MV-4-11 (cell line): ENCODE measurements around the gene PRSS38.

Experiments used
- DNase-seq: peaks from one replicate; lab custom pipeline; 2025; lab: John Stamatoyannopoulos, UW

The PRSS38 gene

GRCh38 chr1:227779021-227779441, 36.4 kb upstream of the PRSS38 start:
- no peak for DNase-seq

GRCh38 chr1:227779685-227780084, 35.8 kb upstream of the PRSS38 start:
- DNase-seq: no peak

- DNase-seq: no peak
Measured at GRCh38 chr1:227780101-227781044, 35.1 kb upstream of the PRSS38 start.

- no peak for DNase-seq
Measured at GRCh38 chr1:227781314-227781930, 34.1 kb upstream of the PRSS38 start.

GRCh38 chr1:227782226-227782625, 33.2 kb upstream of the PRSS38 start:
- no peak for DNase-seq

GRCh38 chr1:227785094-227785804, 30.2 kb upstream of the PRSS38 start:
- no peak for DNase-seq

GRCh38 chr1:227785805-227786671, 29.4 kb upstream of the PRSS38 start:
- no peak for DNase-seq

GRCh38 chr1:227786673-227787512, 28.6 kb upstream of the PRSS38 start:
- DNase-seq: no peak

GRCh38 chr1:227787513-227788270, 27.8 kb upstream of the PRSS38 start:
- DNase-seq: peak; percentile 80

GRCh38 chr1:227788271-227789083, 27.0 kb upstream of the PRSS38 start:
- DNase-seq: no peak

- DNase-seq: no peak
Measured at GRCh38 chr1:227789084-227790033, 26.1 kb upstream of the PRSS38 start.

GRCh38 chr1:227790034-227790400, 25.5 kb upstream of the PRSS38 start:
- no peak for DNase-seq

GRCh38 chr1:227790868-227791267, 24.6 kb upstream of the PRSS38 start:
- DNase-seq: no peak

- no peak for DNase-seq
Measured at GRCh38 chr1:227791425-227792143, 23.9 kb upstream of the PRSS38 start.

GRCh38 chr1:227792216-227793078, 23.0 kb upstream of the PRSS38 start:
- DNase-seq: no peak
